AG04449 (cell line): Measurements from ENCODE around the gene CFTR.

Source experiments
- CTCF ChIA-PET: fragments of 350-600 bp; formaldehyde crosslinking; extraction: SDS; loops from one replicate; lab custom pipeline; 2021; ENCODE audit warnings: antibody characterized with exemption; lab: Yijun Ruan, JAX
- POLR2A ChIA-PET: fragments of 400-600, 350-600 bp; formaldehyde crosslinking; extraction: SDS; loops from one replicate; lab custom pipeline; 2020; ENCODE audit warnings: antibody characterized with exemption, inconsistent platforms; lab: Yijun Ruan, JAX
- DNase-seq: peaks from one replicate; pipeline ENCODE4 v3.0.0-alpha.2; 2010; ENCODE audit warnings: low read depth, low spot score
- H3K4me3 ChIP-seq: 2 replicates; pipeline ENCODE4 v1.5.1; 2011; ENCODE audit warnings: low read depth, mild to moderate bottlenecking, control low read depth, low read length
- TF ChIP-seq, protein P1 (sequence below): IDR thresholded peaks from one replicate; pipeline ENCODE4 v1.5.1; 2011; ENCODE audit warnings: mild to moderate bottlenecking, moderate library complexity, low read length, control low read depth, inconsistent platforms; ENCODE audit not compliant: insufficient read depth; ENCODE audit errors: missing control alignments

The CFTR gene

GRCh38 chr7:117690147-117690546, 210.3 kb downstream of the CFTR start:
- TF ChIP-seq, protein P1, sequence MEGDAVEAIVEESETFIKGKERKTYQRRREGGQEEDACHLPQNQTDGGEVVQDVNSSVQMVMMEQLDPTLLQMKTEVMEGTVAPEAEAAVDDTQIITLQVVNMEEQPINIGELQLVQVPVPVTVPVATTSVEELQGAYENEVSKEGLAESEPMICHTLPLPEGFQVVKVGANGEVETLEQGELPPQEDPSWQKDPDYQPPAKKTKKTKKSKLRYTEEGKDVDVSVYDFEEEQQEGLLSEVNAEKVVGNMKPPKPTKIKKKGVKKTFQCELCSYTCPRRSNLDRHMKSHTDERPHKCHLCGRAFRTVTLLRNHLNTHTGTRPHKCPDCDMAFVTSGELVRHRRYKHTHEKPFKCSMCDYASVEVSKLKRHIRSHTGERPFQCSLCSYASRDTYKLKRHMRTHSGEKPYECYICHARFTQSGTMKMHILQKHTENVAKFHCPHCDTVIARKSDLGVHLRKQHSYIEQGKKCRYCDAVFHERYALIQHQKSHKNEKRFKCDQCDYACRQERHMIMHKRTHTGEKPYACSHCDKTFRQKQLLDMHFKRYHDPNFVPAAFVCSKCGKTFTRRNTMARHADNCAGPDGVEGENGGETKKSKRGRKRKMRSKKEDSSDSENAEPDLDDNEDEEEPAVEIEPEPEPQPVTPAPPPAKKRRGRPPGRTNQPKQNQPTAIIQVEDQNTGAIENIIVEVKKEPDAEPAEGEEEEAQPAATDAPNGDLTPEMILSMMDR, result no peak
- ChIA-PET CTCF (no interaction called here), POLR2A (no interaction called here)
- no peak for DNase-seq
- H3K4me3 ChIP-seq, result no peak overlapping the region

- ChIA-PET CTCF (no interaction called here), POLR2A (no interaction called here)
- H3K4me3 ChIP-seq, result no peak overlapping the region
- TF ChIP-seq, protein P1, result no peak
- DNase-seq, result no peak
These were observed 212.5 kb downstream of the CFTR start for GRCh38 chr7:117692338-117692737.

DNA sequence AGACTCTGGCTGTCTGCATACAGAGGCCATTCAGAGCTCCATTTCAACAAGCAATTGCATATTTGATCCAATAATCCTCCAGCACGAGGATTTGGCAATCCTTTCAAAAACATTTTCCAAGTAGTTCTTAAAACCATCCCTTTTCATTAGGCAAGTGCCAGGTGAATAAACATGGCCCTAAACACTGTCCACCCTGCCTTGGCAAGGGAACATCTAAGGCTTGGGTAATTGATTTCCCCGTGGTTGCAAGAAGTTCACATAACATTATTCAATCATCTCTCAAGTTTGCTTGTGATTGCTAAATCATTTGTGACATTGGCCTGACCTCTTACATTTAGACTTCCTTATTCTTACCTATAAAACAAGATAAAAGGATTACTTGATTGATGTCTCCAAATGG, 218.2 kb downstream of the CFTR start:
- no peak for DNase-seq
- TF ChIP-seq, protein P1, result no peak
- POLR2A ChIA-PET, result no interaction called here
- CTCF ChIA-PET, result interaction anchor here (0.9 kb wide), 1 partner anchor 18 kb away, joined by 3 read pairs; no protein-coding TSS in a partner anchor
- H3K4me3 ChIP-seq, result no peak overlapping the region

DNA sequence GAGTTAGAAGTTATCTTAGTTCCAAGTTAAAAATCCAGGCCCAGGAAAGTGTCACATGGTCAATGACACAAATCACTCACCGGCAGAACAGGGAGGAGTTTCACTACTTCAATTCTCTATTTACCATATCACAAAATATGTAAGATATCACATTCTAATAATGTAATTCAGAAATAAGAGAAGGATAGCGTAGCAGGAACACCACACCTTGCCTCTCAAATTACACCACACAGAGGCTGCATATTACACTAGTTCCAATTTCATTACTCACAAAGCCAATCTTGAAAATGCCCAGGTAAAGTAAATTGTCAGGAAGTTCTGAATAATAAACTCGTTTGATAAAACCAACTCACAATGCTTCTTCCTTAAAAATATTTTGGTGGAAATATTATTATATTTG, 224.2 kb downstream of the CFTR start:
- no peak overlapping the region for H3K4me3 ChIP-seq
- DNase-seq, result no peak
- TF ChIP-seq, protein P1, result no peak
- ChIA-PET CTCF (no interaction called here), POLR2A (no interaction called here)

DNA sequence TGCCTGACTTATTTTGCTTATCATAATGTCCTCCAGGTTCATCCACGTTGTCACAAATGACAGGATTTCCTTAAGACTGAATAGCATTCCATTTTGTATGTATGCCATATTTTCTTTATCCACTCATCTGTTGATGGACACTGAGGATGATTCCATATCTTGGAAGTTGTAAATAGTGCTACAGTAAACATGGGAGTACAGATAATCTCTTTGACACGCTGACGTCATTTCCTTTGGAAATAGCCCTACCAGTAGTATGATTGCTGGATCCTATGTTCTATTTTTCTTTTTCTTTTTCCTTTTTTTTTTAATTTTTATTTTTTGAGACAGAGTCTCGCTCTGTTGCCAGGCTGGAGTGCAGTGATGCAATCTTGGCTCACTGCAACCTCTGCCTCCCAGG, 225.8 kb downstream of the CFTR start:
- ChIA-PET CTCF (no interaction called here), POLR2A (no interaction called here)
- H3K4me3 ChIP-seq, result no peak overlapping the region
- TF ChIP-seq, protein P1, result no peak
- DNase-seq, result no peak

DNA sequence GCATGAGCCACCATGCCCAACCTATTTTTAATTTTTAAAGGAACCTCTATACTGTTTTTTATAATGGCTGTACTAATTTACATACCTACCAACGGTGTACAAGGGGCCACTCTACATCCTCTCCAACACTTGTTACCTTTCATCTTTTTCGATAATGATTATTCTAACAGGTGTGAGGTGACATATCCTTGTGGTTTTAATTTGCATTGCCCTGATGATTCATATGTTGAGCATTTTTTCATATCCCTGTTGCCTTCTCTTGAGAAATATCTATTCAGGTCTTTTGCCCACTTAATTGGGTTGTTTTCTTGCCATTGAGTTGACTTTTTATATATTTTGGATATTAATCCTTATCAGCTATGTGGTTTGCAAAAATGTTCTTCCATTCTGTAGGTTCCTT, 226.4 kb downstream of the CFTR start:
- CTCF ChIA-PET, result interaction anchor here (0.7 kb wide), 1 partner anchor 39 kb away, joined by 3 read pairs; no protein-coding TSS in a partner anchor
- H3K4me3 ChIP-seq, result no peak overlapping the region

More for the DNA sequence above, 226.4 kb downstream of the CFTR start:
- TF ChIP-seq, protein P1, result no peak
- no peak for DNase-seq
- POLR2A ChIA-PET, result no interaction called here
